Testis (tissue), 2 donors: ENCODE data around the gene BAIAP2L1.

ENCODE experiments used
- CTCF ChIP-seq, 3 experiments: fragments of 450-650 bp in 2 of 3; fragments of 200-600 bp in 1 of 3; sonication (generic) in 1 of 3; IDR thresholded peaks; one replicate each; pipeline ENCODE4 v1.5.1; 2016 to 2019; ENCODE audit warnings: antibody characterized with exemption in 3 of 3, mild to moderate bottlenecking in 2 of 3, moderate library complexity in 1 of 3
- POLR2A ChIP-seq: fragments of 450-650 bp; IDR thresholded peaks from one replicate; pipeline ENCODE4 v1.6.1; 2017; ENCODE audit warnings: antibody characterized with exemption, mild to moderate bottlenecking, moderate library complexity

GRCh38 chr7:98295467-98296192 lies 105.3 kb downstream of the BAIAP2L1 start:
- TF ChIP-seq CTCF (IDR thresholded peaks at IDR 0.05) (no peak), POLR2A (no peak)
